ENCODE measurements around the gene FN3K.

FN3K gene

DNA sequence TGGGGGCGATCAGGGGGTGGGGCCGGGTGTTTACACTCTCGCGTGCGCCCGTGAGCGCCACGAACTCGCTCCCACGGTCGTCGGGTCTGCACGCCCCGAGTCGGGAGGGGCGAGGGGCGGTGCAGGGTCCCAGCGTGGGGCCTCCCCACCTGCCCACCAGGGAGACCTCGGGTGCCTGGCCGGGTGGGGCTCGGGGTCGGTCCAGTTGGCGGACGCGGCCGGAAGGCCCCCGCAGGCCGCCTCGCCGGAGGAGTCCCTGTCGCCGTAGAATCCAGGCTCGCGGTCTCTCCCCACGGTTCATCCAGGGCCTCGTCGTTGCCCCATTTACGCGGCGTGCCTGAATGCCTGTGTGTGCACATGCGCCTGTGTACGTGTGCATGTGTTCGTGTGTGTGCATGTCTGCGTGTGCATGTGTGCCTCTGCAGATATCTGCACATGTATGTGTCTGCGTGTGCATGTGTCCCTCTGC is 36.4 kb upstream of the FN3K start:
- peak; percentile 54; the same call in 1 of the 2 replicates for TF ChIP-seq SIN3A (IDR thresholded peaks at IDR 0.05; ENCODE audit: borderline replicate concordance, insufficient read depth, low read length)
- TF ChIP-seq, protein P1, sequence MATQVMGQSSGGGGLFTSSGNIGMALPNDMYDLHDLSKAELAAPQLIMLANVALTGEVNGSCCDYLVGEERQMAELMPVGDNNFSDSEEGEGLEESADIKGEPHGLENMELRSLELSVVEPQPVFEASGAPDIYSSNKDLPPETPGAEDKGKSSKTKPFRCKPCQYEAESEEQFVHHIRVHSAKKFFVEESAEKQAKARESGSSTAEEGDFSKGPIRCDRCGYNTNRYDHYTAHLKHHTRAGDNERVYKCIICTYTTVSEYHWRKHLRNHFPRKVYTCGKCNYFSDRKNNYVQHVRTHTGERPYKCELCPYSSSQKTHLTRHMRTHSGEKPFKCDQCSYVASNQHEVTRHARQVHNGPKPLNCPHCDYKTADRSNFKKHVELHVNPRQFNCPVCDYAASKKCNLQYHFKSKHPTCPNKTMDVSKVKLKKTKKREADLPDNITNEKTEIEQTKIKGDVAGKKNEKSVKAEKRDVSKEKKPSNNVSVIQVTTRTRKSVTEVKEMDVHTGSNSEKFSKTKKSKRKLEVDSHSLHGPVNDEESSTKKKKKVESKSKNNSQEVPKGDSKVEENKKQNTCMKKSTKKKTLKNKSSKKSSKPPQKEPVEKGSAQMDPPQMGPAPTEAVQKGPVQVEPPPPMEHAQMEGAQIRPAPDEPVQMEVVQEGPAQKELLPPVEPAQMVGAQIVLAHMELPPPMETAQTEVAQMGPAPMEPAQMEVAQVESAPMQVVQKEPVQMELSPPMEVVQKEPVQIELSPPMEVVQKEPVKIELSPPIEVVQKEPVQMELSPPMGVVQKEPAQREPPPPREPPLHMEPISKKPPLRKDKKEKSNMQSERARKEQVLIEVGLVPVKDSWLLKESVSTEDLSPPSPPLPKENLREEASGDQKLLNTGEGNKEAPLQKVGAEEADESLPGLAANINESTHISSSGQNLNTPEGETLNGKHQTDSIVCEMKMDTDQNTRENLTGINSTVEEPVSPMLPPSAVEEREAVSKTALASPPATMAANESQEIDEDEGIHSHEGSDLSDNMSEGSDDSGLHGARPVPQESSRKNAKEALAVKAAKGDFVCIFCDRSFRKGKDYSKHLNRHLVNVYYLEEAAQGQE (IDR thresholded peaks at IDR 0.05; ENCODE audit: insufficient read depth in 1 of 2, low read depth in 2 of 2, low read length in 2 of 2) = no peak
- no peak for TF ChIP-seq TAF1 (IDR thresholded peaks at IDR 0.05; ENCODE audit: borderline replicate concordance, insufficient read depth, low read length)
- TF ChIP-seq FOXP2 (optimal IDR thresholded peaks at IDR 0.05; ENCODE audit: borderline replicate concordance, extremely low read depth, extremely low read length, insufficient read depth) = peak; percentile 69

DNA sequence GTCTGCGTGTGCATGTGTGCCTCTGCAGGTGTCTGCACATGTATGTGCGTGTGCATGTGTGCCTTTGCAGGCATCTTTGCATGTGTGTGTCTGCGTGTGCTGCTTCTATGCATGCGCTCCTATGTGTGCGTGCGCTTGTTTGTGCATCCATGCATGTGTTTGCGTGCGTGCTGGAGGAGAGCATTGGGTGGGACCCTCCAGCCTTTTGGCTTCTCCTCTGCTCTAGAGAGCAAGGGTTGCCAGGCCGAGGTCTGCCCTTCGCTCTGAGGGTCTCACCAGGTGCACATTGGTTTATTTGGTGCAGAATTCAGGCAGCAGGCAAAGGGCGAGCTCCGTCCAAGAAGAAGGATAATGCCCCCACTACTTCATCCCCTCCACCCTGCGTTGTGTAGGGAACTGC is 35.9 kb upstream of the FN3K start:
- no peak for TF ChIP-seq TAF1 (IDR thresholded peaks at IDR 0.05; ENCODE audit: borderline replicate concordance, insufficient read depth, low read length)
- TF ChIP-seq POLR2AphosphoS5 (IDR thresholded peaks at IDR 0.05; ENCODE audit: low read depth, low read length) = no peak
- TF ChIP-seq, protein P1 (IDR thresholded peaks at IDR 0.05; ENCODE audit: insufficient read depth in 1 of 2, low read depth in 2 of 2, low read length in 2 of 2) = no peak
- no peak for TF ChIP-seq FOXP2 (optimal IDR thresholded peaks at IDR 0.05; ENCODE audit: borderline replicate concordance, extremely low read depth, extremely low read length, insufficient read depth)
- TF ChIP-seq SIN3A (IDR thresholded peaks at IDR 0.05; ENCODE audit: borderline replicate concordance, insufficient read depth, low read length) = no peak

DNA sequence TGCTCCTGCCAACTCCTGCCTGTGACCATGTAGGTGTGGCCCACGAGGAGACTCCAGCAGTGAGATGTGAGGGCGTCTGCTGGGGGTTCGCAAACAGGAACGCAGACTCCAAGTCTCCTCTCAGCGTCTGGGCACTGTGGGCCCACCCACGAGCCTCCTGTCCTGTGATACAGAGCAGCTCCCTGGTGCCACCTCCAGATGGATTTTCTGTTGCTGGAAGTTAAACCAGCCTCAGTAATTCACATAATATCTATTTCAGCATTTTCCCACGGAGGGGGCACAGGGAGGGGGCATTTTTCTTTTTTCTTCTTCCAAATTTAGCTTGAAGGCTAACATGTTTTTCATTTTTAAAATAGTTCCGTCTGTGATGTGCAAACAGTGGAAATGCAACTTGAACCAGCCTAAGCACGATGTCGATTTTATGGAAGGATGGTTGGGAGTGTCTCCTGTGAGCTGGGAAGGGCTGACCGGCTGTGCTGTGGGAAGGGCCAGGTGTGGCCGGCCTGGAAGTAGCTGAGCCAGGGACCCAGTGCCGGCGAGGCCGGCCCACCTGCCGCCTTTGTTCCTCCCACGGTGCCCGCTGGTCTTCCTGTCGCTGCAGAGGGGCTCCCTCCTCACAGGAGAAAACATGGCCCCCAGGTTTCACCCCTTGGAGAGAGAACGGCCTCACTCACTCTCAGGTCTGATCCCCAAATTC is 33.0 kb upstream of the FN3K start:
- TF ChIP-seq POLR2AphosphoS5 (IDR thresholded peaks at IDR 0.05; ENCODE audit: low read depth, low read length) (no peak), FOXP2 (optimal IDR thresholded peaks at IDR 0.05; ENCODE audit: borderline replicate concordance, extremely low read depth, extremely low read length, insufficient read depth) (no peak), TAF1 (IDR thresholded peaks at IDR 0.05; ENCODE audit: borderline replicate concordance, insufficient read depth, low read length) (no peak), SIN3A (IDR thresholded peaks at IDR 0.05; ENCODE audit: borderline replicate concordance, insufficient read depth, low read length) (no peak)
- TF ChIP-seq, protein P1 (IDR thresholded peaks at IDR 0.05; ENCODE audit: insufficient read depth in 1 of 2, low read depth in 2 of 2, low read length in 2 of 2) = no peak

DNA sequence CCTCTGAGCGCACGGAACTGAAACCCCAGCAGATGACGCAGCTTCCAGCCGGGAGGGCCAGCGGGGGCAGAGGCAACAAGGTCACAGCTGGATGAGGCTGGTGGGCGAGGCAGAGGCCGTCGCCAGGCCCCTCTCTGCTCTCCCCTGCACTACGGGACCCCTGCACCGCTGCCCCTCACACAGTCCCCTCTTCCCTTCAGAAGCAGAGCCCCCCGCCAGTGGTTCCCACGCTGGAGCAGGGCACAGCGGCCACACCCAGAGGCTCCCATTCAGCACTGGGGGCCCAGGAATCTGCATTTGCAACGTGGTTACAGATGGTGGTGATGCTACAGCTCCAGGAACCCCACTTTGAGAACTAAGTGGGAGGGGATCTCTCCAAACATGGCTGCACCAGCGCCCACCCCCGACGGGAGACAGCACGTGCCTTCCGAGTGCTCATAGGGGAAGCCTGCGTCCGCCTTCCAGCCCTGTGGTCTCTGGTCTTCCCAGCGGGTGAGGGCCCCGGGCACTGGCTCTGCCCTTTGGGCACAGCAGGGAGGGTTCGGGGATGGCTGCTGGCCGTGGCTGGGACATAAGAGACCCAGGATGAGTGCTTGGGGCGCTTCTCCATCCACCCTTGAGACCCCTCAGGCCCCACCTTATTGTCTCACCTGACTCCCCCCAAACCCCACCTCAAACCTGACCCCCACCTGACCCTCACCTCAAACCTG is 32.2 kb upstream of the FN3K start:
- TF ChIP-seq TAF1 (IDR thresholded peaks at IDR 0.05; ENCODE audit: borderline replicate concordance, insufficient read depth, low read length) = no peak
- no peak for TF ChIP-seq FOXP2 (optimal IDR thresholded peaks at IDR 0.05; ENCODE audit: borderline replicate concordance, extremely low read depth, extremely low read length, insufficient read depth)
- TF ChIP-seq, protein P1 (IDR thresholded peaks at IDR 0.05; ENCODE audit: insufficient read depth in 1 of 2, low read depth in 2 of 2, low read length in 2 of 2) = no peak
- TF ChIP-seq POLR2AphosphoS5 (IDR thresholded peaks at IDR 0.05; ENCODE audit: low read depth, low read length) = no peak
- TF ChIP-seq SIN3A (IDR thresholded peaks at IDR 0.05; ENCODE audit: borderline replicate concordance, insufficient read depth, low read length) = no peak

Data from PFSK-1 (cell line).